ENCODE measurements around the gene ACSF3.
"Not testable (repeated sequence)": the region's sequence is repeated elsewhere in the genome, so short reads cannot be mapped to it uniquely, and the experiment has no call there.

The ACSF3 gene

DNA sequence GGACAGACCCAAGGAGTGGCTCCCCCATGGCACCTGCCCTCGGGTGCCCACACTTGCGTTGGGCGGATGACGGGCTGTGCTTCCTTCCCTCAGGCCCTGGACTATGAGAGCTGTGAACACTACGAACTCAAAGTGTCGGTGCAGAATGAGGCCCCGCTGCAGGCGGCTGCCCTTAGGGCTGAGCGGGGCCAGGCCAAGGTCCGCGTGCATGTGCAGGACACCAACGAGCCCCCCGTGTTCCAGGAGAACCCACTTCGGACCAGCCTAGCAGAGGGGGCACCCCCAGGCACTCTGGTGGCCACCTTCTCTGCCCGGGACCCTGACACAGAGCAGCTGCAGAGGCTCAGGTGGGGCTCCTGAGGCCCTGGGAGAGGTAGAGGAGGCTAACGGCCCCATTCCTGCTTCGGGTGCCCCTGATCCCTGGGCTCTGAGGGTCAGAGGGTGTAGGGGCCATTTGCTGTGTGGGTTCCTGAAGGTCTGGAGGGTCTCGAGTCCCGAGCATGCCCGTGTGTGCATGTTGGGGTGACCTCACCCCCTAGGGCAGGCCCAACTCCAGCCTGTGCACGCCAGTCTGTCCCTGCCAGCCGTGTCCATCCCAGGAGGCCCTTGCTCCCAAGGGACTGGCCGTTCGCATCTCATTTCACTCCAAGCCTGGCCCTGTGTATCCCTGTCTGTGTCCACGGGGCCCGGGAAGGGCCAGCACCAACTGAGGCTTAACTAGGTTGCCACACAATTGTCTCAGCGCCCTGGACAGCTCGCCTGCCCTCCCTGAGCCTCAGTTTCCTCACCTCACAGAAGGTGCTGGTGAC lies 96.7 kb downstream of the ACSF3 start:
- no peak for DNase-seq (ENCODE audit: low spot score)

DNA sequence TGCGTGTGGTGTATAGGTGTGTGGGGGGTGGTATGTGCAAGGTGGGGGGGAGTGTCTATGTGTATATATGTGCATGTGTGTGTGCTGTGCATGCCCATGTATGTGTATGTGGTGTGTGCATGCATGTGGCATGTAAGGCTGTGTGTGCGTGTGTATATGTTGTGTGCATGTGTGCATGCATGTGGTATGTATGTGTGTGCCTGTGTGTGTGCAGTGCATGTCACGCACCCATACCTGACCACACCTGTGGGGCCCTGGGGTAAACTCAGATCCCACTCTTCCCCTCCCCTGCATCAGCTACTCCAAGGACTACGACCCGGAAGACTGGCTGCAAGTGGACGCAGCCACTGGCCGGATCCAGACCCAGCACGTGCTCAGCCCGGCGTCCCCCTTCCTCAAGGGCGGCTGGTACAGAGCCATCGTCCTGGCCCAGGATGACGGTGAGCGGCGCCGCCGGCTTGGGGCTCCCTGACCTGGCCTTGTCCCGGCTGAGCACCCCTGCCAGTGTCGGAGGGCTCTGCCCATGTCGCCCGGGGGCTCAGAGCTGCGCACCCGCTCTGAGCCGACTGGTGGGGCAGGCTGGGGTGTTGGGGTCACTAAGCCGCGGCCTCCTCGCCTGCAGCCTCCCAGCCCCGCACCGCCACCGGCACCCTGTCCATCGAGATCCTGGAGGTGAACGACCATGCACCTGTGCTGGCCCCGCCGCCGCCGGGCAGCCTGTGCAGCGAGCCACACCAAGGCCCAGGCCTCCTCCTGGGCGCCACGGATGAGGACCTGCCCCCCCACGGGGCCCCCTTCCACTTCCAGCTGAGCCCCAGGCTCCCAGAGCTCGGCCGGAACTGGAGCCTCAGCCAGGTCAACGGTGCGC lies 97.6 kb downstream of the ACSF3 start:
- no peak for DNase-seq (ENCODE audit: low spot score)

DNA sequence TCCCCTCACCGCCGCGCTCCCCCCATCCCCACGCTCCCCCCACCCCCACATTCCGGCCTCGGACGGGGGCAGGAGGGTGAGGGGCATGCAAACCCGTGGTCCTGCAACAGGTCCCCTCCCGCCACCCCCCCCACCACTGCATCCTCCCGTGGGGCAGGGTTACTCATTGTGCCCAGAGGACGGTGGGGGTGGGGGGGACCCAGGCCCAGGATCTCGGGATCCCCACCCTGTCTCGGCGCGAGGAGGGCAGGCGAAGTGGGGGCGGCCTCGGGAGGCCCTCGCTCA lies 98.2 kb downstream of the ACSF3 start:
- no peak for DNase-seq (ENCODE audit: low spot score)

DNA sequence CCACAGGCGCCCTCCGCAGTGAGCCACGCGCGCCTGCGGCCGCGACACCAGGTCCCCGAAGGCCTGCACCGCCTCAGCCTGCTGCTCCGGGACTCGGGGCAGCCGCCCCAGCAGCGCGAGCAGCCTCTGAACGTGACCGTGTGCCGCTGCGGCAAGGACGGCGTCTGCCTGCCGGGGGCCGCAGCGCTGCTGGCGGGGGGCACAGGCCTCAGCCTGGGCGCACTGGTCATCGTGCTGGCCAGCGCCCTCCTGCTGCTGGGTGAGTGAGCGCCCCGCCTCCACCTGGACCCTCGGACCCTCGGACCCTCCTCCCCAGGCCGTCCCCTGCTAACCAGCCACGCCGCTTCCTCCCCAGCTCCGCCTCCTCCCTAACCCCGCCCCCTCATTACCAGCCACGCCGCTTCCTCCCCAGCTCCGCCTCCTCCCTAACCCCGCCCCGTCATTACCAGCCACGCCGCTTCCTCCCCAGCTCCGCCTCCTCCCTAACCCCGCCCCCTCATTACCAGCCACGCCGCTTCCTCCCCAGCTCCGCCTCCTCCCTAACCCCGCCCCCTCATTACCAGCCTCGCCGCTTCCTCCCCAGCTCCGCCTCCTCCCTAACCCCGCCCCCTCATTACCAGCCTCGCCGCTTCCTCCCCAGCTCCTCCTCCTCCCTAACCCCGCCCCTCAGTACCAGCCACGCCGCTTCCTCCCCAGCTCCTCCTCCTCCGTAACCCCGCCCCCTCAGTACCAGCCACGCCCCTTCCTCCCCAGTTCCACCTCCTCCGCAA lies 98.7 kb downstream of the ACSF3 start:
- not testable (repeated sequence) for DNase-seq (ENCODE audit: low spot score)

DNA sequence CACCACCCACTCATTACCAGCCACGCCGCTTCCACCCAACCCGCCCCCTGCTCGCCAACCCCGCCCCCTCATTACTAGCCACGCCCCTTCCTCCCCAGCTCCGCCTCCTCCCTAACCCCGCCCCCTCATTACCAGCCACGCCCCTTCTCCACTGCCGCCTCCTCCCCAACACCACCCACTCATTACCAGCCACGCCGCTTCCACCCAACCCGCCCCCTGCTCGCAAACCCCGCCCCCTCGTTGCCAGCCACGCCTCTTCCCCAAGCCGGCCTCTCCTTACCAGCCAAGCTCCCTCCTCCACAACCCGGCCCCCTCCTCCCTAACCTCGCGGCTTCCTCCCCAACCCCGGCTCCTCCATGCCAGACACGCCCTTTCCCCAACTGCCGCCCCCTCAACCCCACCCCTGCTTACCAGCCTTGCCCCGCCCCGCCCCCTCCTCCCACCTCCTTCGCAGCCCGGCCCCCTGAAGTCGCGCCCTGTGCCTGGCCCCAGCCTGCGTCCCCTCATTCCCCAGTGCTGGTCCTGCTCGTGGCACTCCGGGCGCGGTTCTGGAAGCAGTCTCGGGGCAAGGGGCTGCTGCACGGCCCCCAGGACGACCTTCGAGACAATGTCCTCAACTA lies 99.4 kb downstream of the ACSF3 start:
- no peak for DNase-seq (ENCODE audit: low spot score)

DNA sequence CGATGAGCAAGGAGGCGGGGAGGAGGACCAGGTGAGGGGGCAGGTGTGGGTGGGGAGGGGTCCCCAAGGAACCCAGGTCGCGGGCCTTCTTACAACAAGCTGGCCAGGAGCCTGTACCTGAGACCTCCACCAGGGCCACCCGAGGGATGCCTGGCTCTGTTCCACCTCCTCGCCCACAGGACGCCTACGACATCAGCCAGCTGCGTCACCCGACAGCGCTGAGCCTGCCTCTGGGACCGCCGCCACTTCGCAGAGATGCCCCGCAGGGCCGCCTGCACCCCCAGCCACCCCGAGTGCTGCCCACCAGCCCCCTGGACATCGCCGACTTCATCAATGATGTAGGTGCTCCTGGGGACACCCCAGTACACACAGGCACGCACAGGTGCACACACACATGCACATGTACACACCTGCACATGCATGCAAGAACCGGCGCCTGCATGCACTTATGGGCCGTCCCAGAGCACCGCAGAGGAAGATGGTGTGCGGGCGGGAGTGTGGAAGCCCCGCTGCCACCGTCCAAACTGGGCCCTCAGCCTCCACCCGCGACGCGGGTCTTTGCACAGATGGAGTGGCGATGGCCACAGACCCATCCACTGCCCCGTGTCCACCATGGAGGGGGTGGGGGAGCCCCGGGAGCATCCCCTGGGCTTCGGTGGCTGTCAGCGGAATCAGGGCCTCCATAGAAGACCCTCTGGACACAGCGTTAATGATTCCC lies 100.1 kb downstream of the ACSF3 start:
- no peak for DNase-seq (ENCODE audit: low spot score)

DNA sequence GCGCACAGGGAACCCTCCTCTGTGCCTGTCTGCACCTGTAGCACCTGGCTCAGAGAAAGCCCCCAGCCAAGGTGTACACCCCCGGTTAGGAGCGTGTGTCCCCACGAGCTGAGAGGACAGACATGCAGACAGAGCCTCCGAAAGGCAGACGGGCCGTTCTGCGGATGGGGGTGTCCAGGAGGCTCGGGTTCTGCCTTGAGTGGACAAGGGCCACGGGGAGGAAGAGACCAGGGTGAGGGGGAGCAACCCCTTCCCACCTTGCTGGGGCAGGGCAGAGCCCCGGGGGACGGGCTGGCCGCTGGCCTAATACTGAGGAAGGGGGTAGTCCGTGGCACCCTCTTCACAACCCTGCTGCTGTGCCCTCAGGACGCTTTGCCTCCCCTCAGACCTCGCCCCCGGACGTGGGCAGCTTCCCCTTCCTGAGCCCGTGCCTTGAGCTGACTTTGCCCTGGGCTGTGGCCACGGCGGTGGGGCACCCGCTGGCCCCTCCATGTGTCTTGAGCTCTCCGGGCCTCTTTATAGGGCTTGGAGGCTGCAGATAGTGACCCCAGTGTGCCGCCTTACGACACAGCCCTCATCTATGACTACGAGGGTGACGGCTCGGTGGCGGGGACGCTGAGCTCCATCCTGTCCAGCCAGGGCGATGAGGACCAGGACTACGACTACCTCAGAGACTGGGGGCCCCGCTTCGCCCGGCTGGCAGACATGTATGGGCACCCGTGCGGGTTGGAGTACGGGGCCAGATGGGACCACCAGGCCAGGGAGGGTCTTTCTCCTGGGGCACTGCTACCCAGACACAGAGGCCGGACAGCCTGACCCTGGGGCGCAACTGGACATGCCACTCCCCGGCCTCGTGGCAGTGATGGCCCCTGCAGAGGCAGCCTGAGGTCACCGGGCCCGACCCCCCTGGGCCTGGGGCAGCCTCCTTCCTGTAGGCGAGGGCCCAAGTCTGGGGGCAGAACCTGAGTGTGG lies 101.0 kb downstream of the ACSF3 start:
- no peak for DNase-seq (ENCODE audit: low spot score)

DNA sequence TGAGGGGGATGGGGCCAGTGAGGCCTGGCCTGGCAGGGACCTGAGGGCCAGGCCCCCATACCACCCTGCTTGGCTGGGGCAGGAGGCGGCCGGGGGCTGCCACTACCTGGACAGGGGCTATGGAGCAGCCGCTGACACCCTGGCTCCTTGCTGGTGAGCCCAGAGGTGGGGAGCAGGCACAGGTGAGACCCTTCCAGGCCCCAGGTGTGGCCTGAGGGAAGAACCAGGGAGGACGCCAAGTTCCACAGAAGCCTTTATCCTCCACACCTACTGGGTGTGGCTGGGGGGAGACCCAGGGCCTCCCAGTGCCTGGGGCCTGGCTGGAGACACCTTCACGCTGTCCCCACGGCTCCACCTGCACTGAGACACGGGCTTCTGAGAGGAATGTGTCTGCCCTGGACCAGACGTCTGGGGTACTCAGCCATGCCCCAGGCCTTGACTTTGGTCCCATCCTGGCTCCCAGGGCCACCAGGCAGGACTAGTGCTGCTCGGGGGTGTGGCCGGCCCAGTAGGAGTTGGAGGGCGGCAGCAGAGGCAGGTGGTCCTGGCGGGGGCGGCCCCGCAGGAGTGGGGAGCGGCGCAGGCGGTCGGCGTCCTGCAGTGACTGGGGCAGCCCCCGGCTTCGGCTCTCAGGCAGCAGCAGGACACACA lies 102.0 kb downstream of the ACSF3 start:
- DNase-seq (ENCODE audit: low spot score), result no peak

DNA sequence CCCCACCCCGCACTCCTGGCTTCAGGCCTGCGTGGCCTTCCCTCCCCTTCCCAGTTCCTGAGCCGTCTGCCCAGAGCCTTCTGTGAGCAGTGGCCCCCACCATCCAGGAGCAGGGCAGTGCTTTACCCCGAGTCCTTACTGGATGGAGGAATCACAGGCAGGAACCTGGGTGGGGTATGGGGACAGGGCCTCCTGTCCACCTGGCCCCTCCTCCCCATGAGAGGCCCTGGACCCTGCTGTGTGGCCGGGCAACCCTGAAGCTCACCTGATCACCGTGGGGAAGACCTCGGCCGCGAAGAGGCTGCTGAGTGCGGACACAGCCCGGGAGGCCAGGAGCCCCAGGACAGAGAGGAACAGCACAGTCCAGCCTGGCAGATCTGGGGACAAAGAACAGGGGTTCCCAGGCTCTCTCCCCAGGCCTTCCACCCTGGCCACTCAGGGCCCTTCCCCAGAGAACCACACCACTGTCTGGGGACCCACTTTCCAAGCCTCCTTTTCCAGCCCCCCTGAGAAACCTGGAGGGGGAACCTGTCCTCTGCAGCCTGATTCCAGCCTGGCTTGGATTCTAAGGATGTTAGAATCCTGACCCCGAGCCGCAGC lies 103.5 kb downstream of the ACSF3 start:
- DNase-seq (ENCODE audit: low spot score), result no peak

DNA sequence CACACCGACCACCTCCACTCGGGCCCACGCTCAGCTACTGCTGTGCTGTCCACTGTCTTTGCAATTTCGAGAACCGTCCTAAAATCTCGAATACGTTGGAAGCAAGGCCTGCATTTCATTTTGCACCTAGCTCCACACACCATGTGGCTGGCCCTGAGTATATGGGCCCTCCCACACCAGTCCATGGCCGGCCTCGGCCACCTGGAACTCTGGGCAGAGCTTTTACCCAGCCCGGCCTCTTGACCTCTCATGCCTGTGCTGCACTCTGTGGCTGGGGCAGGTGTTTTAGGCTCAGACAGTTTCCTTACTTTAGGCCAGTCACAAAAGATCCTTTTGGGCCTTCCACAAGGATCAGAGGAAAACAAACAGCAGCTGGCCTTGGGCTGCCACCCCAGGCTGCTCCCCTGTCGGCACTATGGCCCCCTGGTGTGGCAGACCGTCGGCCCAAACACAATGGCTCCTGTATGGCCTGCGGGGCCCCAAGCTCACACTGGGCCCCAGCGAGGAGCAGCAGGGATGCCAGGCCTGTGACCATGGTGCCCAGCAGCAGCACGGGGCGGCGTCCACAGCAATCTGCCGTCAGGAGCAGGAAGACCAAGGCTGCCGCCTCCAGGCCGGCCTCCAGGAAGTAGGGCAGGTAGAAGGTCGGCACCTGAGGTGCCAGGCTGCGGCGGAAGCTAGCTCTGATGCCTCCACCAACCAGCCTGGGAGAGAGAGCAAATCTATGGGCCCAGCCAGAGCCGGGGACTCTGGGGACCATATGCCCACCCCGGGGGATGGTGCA lies 104.2 kb downstream of the ACSF3 start:
- no peak for DNase-seq (ENCODE audit: low spot score)

DNA sequence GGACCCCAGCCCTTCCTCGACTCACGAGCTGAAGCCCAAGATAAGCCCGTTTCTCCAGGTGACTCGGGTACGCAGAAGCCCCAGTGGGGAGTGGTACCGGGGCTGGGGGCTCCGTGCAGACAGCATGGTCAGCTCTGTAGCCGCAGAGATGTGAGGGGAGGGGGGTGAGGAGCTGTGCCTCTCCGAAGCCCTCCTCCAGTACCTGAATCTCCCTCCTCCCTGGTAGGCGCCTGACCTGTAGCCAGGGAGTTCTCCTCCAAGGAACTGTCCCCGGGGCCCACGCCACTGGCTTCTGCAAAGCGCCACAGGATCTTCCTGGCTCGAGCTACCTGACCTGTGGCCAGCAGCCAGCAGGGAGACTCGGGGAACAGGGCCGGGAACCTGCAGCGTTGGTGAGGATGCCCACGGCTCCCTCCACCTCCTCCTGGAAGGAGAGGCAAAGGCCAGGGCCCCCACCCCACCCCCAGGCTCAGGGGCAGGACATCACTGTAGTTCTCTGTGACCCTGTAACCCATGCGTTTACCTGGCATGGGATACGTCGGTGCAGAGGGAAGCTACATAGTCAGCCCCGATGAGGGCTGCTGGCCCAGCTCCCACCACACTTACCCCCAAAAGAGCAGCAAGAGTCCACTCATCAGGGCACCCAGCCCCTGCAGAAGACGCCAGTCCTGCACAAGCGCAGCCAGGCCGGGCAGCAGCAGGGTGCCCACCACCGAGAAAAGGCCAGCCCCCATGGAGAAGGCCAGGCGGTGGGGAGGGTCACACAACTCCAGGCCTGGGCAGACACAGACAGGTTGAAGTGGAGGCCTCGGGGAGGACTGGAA lies 105.0 kb downstream of the ACSF3 start:
- no peak for DNase-seq (ENCODE audit: low spot score)

DNA sequence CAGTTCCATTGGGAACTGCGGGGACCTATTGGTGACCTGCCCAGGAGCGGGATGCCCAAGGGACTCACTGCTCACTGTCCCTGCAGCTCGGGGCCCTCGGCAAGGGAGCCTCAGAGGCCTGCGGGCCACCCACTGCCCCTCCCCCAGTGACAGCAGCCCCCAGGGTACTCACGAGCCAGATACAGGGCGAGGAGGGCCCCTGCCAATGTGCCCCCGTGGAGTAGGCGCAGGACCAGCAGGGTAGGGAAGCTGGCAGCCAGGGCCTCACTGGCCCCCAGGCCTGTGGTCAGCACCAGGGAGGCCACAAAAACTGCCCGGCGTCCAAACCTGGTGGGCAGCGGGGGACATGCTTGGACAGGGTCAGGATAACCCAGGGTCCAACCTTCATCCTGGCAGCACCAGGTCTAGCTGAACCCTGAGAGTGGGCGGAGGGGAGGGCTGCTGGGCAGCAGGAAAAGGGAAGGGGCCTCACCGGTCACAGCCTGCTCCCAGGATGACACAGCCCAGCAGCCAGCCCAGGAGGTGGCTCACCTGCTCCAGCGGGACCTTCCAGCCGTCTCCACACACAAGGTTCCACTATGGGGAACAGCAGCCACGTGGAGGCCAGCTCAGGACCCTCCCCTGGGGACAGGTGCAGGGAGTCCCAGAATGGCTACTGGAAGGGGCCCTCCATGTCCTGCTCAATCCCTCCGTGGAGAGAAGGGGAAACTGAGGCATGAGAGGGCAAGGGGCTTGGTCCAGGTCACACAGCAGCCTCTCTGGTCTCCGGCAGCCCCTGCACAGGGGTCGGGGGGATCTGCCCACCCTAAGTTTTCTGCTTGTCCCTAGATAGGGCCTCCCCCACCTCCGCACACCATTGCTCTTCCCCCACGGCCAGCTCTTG lies 105.8 kb downstream of the ACSF3 start:
- DNase-seq (ENCODE audit: low spot score), result no peak

DNA sequence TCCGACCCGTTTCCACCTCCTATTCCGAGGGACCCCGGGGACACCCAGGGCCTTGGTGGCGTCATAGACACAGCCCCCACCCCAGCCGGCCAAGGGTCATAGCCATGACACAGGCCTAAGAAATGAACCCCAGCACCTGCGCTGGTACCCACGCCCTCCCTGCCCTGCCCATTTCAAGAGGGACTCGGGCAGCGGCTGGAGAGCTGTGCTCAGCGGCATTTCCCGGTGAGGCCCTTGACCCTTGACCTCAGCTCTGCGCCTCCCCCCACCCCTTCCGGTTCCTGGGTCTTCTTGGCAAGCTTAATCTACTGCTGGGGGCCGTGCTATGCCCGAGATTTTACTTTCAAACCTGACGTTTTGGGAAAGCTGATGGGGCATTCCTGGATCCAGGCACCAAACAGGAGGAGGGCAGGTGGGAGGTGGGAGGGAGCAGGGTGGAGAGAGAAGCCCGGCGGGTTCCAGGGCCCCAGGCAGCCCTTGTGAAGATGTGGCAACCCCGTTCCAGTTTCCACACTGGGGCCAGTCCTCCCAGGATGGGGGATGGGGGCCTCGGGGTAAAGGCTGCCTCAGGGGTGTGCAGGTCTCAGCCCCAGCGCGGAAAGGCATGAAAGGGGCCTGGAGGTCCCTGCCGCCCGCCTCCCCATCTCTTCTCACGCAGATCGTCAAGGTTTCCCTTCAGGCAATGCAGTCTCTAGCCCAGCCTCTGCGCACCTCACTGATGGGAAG lies 106.6 kb downstream of the ACSF3 start, which contains the start of gene SLC22A31:
Gene SLC22A31 (minus strand): TSS at position 414 of the 726 bp plus-strand sequence. CDS start 36 bp downstream, at position 378.
- DNase-seq (ENCODE audit: low spot score), result no peak

DNA sequence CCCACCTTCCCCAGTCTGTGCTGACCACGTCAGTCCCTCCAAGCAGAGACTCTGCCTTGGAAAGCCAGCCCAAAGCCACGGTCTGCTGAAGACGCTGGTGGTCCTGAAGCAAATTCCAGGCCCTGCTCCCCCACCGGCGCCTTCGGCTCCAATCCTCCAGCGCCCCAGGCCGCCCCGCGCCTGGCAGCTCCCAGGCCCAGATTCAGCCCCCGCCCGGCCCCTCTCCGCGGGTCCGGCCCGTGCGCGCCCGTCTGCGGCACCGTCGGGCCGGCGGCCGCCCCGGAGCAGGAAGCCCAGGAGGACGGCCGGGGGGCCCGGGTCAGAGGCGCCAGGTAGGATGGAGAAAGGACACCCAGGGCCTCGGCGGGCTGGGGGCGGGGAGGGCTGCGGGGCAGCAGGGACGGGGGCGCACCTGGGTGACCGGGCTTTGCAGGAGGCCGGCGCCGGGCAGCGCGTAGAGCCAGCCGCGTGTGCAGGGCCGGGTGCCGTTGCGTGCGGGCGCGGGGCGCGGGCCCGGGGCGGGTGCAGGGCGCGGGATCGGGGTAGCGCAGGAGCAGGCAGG lies 107.3 kb downstream of the ACSF3 start:
- no peak for DNase-seq (ENCODE audit: low spot score)

Measured in putamen (tissue), 1 donor.